ENCODE data around the gene PLAC1. TPM values are rescaled to one million over a fixed set of nuclear protein-coding genes. Genes with fewer than 3 reads are reported as not detected.

The PLAC1 gene
- total RNA-seq, 1 experiment from 2014 or later: 2.6 TPM

DNA sequence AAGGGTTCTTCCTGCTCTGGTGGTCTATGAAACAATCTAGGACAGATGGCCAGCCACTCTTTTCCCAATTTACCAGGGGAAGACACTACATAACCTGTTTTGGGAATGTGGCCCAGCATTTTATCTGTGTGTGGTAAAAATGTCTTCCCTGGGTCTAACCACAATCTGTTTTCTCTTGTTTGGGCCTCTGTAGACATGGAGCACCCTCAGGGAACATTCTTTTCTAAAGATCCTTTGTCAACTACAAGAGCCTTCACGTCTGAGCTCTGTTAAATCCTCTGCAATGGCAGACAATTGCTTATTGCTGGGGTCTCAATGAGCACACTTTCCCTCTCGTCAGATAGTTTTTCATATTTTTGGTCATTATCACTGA is 35.5 kb downstream of the PLAC1 start:
- Histone ChIP-seq H3F3A (ENCODE audit: low read length, unreplicated experiment) (peaks cover 5% of the 10 kb centered on the region), H3K9me3 (ENCODE audit: low read length) (no peaks in the 10 kb centered on the region), H3K36me3 (ENCODE audit: low read depth, low read length) (no peaks in the 10 kb centered on the region), H2AFZ (ENCODE audit: low read length) (no peak overlapping the region), H3K4me2 (ENCODE audit: low read length) (peak overlapping the region; percentile 64), H3K79me2 (ENCODE audit: low read length) (no peaks in the 10 kb centered on the region), H3K9me2 (replicated peaks; ENCODE audit: low read length) (0 out of 2 replicates have a peak, but pooled peaks cover 3% of the 10 kb centered on the region), H4K20me1 (ENCODE audit: low read length) (no peaks in the 10 kb centered on the region), H3K9ac (ENCODE audit: low read length) (no peak overlapping the region), H3K27ac (ENCODE audit: low read length) (peak overlapping the region; percentile 48), H3K4me1 (ENCODE audit: insufficient read depth, low read length) (peaks cover 56% of the 10 kb centered on the region), H3K27me3 (ENCODE audit: low read length) (no peaks in the 10 kb centered on the region), H3K4me3 (ENCODE audit: low read length) (no peak overlapping the region)
- ChIA-PET POLR2A (ENCODE audit: unreplicated experiment) (no interaction called here), CTCF (no interaction called here)
- TF ChIP-seq EZH2 (IDR thresholded peaks at IDR 0.05; ENCODE audit: low read length, unreplicated experiment) (no peak), CTCF (conservative IDR thresholded peaks at IDR 0.05; ENCODE audit: low read depth, low read length) (no peak), EZH2phosphoT487 (IDR thresholded peaks at IDR 0.05; ENCODE audit: borderline replicate concordance, low read length) (no peak)
- intact Hi-C loops (cut with micrococcal nuclease): loop anchor here (5.0 kb wide), 3 partner anchors 55 to 130 kb away; no protein-coding TSS in a partner anchor
- no TSS peak for BruUV-seq (replicated peaks)
- ATAC-seq: no peak
- DNase-seq: peak; percentile 31

DNA sequence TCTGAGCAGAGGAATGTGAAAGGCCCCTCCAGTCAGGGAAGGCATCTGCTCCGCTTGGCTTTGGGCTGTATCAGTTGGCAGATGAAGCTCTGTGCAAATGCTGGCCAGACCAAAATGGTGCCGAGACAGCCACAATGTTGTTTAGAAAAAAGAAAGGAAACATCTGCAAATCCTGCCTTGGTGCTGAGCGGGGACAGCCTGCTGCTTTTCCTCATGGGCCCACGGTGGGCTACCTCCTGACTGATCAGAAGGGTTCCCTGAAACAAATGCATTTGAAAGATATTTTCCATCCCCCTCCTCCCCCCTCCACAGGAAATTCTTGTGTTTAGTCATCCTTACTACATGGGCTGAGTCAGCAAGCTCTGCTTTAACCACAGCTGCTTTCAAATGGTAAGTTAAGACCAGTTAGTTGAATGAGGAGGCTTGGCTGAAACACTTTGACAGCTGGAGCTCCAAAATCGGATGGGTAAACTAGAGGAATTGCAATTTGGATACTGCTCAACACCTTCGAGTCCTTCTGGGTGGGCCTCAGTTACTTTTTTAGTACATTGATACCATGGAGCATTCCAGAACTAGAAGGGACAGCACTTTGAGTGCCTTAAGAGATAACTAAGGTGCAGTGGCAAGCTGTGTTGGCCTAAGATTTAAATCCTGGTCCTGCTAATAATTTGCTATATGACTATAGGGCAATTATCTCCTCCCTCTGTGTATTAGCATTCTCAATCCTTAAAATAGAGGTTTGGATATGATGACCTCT is 36.0 kb downstream of the PLAC1 start:
- Histone ChIP-seq H3K9ac (ENCODE audit: low read length) (peak overlapping the region; percentile 7; the same call in 1 of the 2 replicates), H2AFZ (ENCODE audit: low read length) (peak overlapping the region; percentile 60), H3K36me3 (ENCODE audit: low read depth, low read length) (no peaks in the 10 kb centered on the region), H3K79me2 (ENCODE audit: low read length) (no peaks in the 10 kb centered on the region), H3K9me2 (replicated peaks; ENCODE audit: low read length) (0 out of 2 replicates have a peak, but pooled peaks cover 3% of the 10 kb centered on the region), H3K4me3 (ENCODE audit: low read length) (peak overlapping the region; percentile 11; the same call in 1 of the 2 replicates), H3K27ac (ENCODE audit: low read length) (peak overlapping the region; percentile 57), H3K4me2 (ENCODE audit: low read length) (peak overlapping the region; percentile 64), H3F3A (ENCODE audit: low read length, unreplicated experiment) (peaks cover 5% of the 10 kb centered on the region), H3K9me3 (ENCODE audit: low read length) (no peaks in the 10 kb centered on the region), H4K20me1 (ENCODE audit: low read length) (no peaks in the 10 kb centered on the region), H3K4me1 (ENCODE audit: insufficient read depth, low read length) (peaks cover 56% of the 10 kb centered on the region), H3K27me3 (ENCODE audit: low read length) (no peaks in the 10 kb centered on the region)
- ChIA-PET POLR2A (ENCODE audit: unreplicated experiment) (interaction anchor here (0.6 kb wide), 1 partner anchor 441 kb away, joined by 7 read pairs; no protein-coding TSS in a partner anchor), CTCF (interaction anchor here (0.6 kb wide), 1 partner anchor 36 kb away, joined by 3 read pairs; no protein-coding TSS in a partner anchor)
- TF ChIP-seq EZH2 (IDR thresholded peaks at IDR 0.05; ENCODE audit: low read length, unreplicated experiment) (no peak), CTCF (conservative IDR thresholded peaks at IDR 0.05; ENCODE audit: low read depth, low read length) (no peak), EZH2phosphoT487 (IDR thresholded peaks at IDR 0.05; ENCODE audit: borderline replicate concordance, low read length) (no peak)
- intact Hi-C loops (cut with micrococcal nuclease): loop anchor here (5.0 kb wide), 3 partner anchors 55 to 130 kb away; no protein-coding TSS in a partner anchor
- peak; percentile 90 for ATAC-seq
- no TSS peak for BruUV-seq (replicated peaks)
- DNase-seq: peak; percentile 86

GRCh38 chrX:134619838-134620237 is 38.4 kb downstream of the PLAC1 start:
- DNase-seq: peak; percentile 40
- no peak overlapping the region for H3K27ac ChIP-seq (ENCODE audit: low read length)
- H3K27me3 ChIP-seq (ENCODE audit: low read length): no peaks in the 10 kb centered on the region
- H3K36me3 ChIP-seq (ENCODE audit: low read depth, low read length): no peaks in the 10 kb centered on the region
- H4K20me1 ChIP-seq (ENCODE audit: low read length): no peaks in the 10 kb centered on the region
- H3F3A ChIP-seq (ENCODE audit: low read length, unreplicated experiment): peaks cover 5% of the 10 kb centered on the region
- ChIA-PET CTCF (no interaction called here), POLR2A (ENCODE audit: unreplicated experiment) (no interaction called here)
- TF ChIP-seq CTCF (conservative IDR thresholded peaks at IDR 0.05; ENCODE audit: low read depth, low read length): no peak
- no peak for TF ChIP-seq EZH2 (IDR thresholded peaks at IDR 0.05; ENCODE audit: low read length, unreplicated experiment)
- TF ChIP-seq EZH2phosphoT487 (IDR thresholded peaks at IDR 0.05; ENCODE audit: borderline replicate concordance, low read length): no peak
- BruUV-seq (replicated peaks): no TSS peak
- H3K9me2 ChIP-seq (replicated peaks; ENCODE audit: low read length): 0 out of 2 replicates have a peak, but pooled peaks cover 3% of the 10 kb centered on the region
- no peak overlapping the region for H3K4me3 ChIP-seq (ENCODE audit: low read length)
- H3K4me1 ChIP-seq (ENCODE audit: insufficient read depth, low read length): peaks cover 45% of the 10 kb centered on the region
- ATAC-seq: no peak
- no peaks in the 10 kb centered on the region for H3K79me2 ChIP-seq (ENCODE audit: low read length)
- no peak overlapping the region for H3K4me2 ChIP-seq (ENCODE audit: low read length)
- no peak overlapping the region for H3K9ac ChIP-seq (ENCODE audit: low read length)
- no peaks in the 10 kb centered on the region for H3K9me3 ChIP-seq (ENCODE audit: low read length)
- no peak overlapping the region for H2AFZ ChIP-seq (ENCODE audit: low read length)
- intact Hi-C loops (cut with micrococcal nuclease): loop anchor here (5.0 kb wide), 3 partner anchors 57 to 132 kb away; no protein-coding TSS in a partner anchor
